Tibial nerve (tissue), 4 donors: ENCODE data around the gene TGFB2.

Experiments used
- CTCF ChIP-seq, 5 experiments: fragments of 200-600 bp in 3 of 5; fragments of 450-650 bp in 2 of 5; sonication (generic) in 3 of 5; IDR thresholded peaks; one replicate each; pipeline ENCODE4 v1.5.1; 2016 to 2019; ENCODE audit warnings: antibody characterized with exemption in 5 of 5, mild to moderate bottlenecking in 3 of 5, moderate library complexity in 2 of 5
- EP300 ChIP-seq, 2 donors: sonication (generic); formaldehyde crosslinking; IDR thresholded peaks; one replicate each; pipeline ENCODE4 v1.6.1; 2017; ENCODE audit warnings: antibody characterized with exemption in 2 of 2, mild to moderate bottlenecking in 1 of 2
- POLR2A ChIP-seq, 2 donors: fragments of 450-650 bp; IDR thresholded peaks; one replicate each; pipeline ENCODE4 v1.6.1; 2017; ENCODE audit warnings: antibody characterized with exemption in 2 of 2, mild to moderate bottlenecking in 2 of 2, moderate library complexity in 2 of 2

DNA sequence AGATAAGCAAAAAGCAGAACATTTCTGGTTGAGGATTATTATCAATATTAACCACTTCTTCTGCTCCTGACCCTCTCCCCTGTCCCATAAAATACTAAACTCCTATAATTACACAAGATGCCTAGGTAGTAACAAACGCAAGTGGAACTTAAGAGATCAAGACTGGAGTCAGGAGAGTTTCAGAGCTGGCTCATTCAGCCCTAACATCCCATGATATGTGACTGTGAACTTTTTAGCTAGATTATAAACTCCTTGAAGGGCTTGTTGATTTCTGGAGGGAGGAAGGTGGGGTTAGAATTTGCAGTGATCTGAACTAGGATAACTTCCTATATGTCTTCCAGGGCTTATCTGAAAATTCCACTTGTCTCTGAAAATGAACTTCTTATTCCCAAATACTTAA lies 130.6 kb downstream of the TGFB2 start:
- TF ChIP-seq CTCF (IDR thresholded peaks at IDR 0.05) (no peak), POLR2A (IDR thresholded peaks at IDR 0.05) (no peak), EP300 (IDR thresholded peaks at IDR 0.05) (no peak)
